PC-9 (cell line): ENCODE measurements around the gene LCN9. TPM values are rescaled to one million over a fixed set of nuclear protein-coding genes. Genes with fewer than 3 reads are reported as not detected.

ENCODE experiments used
- BruUV-seq: library from RNA; stranded (reverse); fragments of 400-500 nt; replicated peaks from 2 replicates; lab custom pipeline; 2021; lab: Mats Ljungman, UMichigan
- CTCF ChIA-PET: fragments of 300-600 bp; sonication (Branson Sonifier 250); formaldehyde crosslinking; loops from one replicate; lab custom pipeline; 2022; ENCODE audit warnings: antibody characterized with exemption; lab: Charles Lee
- POLR2A ChIA-PET: fragments of 300-600 bp; sonication (Branson Sonifier 250); formaldehyde crosslinking; loops from one replicate; lab custom pipeline; 2022; ENCODE audit warnings: antibody characterized with exemption; ENCODE audit not compliant: unreplicated experiment; lab: Charles Lee
- DNase-seq, 2 experiments: peaks; one replicate each; pipeline versions ENCODE4 v3.0.0 to v3.0.0-alpha.2; 2015 to 2022; ENCODE audit warnings: mixed read lengths in 1 of 2
- H2AFZ ChIP-seq: fragments of 200-600 bp; sonication (generic); 2 replicates; pipeline ENCODE4 v1.8.1; 2017; ENCODE audit warnings: antibody characterized with exemption
- H3F3A ChIP-seq: fragments of 200-600 bp; sonication (generic); 2 replicates; pipeline ENCODE4 v1.8.1; 2017; ENCODE audit warnings: antibody characterized with exemption, mild to moderate bottlenecking, low read depth; ENCODE audit not compliant: insufficient read depth
- H3K27ac ChIP-seq: fragments of 200-600 bp; sonication (generic); 2 replicates; pipeline ENCODE4 v1.6.1; 2016; ENCODE audit warnings: mixed run types
- H3K27me3 ChIP-seq: fragments of 200-600 bp; sonication (generic); 2 replicates; pipeline ENCODE4 v1.6.1; 2016; ENCODE audit warnings: low read depth, mixed run types; ENCODE audit not compliant: insufficient read depth
- H3K36me3 ChIP-seq: fragments of 200-600 bp; sonication (generic); 2 replicates; pipeline ENCODE4 v1.6.1; 2016; ENCODE audit warnings: low read depth, mixed run types
- H3K4me1 ChIP-seq: fragments of 200-600 bp; sonication (generic); replicated peaks from 2 replicates; pipeline ENCODE4 v1.6.1; 2016; ENCODE audit warnings: mixed run types; ENCODE audit not compliant: insufficient read depth
- H3K4me2 ChIP-seq: fragments of 200-600 bp; sonication (generic); 2 replicates; pipeline ENCODE4 v1.6.1; 2017; ENCODE audit warnings: mixed run types
- H3K4me3 ChIP-seq: fragments of 200-600 bp; sonication (generic); 2 replicates; pipeline ENCODE4 v1.6.1; 2016; ENCODE audit warnings: mixed run types
- H3K79me2 ChIP-seq: fragments of 200-600 bp; sonication (generic); 2 replicates; pipeline ENCODE4 v1.6.1; 2017; ENCODE audit warnings: low read depth, mixed run types
- H3K9me2 ChIP-seq: fragments of 200-600 bp; sonication (generic); 2 replicates; pipeline ENCODE4 v1.8.1; 2017; ENCODE audit warnings: mild to moderate bottlenecking; ENCODE audit not compliant: insufficient read depth
- H3K9me3 ChIP-seq: fragments of 200-600 bp; sonication (generic); 2 replicates; pipeline ENCODE4 v1.8.1; 2016; ENCODE audit warnings: low read depth; ENCODE audit not compliant: insufficient read depth
- H4K20me1 ChIP-seq: fragments of 200-600 bp; sonication (generic); 2 replicates; pipeline ENCODE4 v1.8.1; 2017; ENCODE audit not compliant: insufficient read depth
- CTCF ChIP-seq: fragments of 200-600 bp; sonication (generic); conservative IDR thresholded peaks from 2 replicates; pipeline ENCODE4 v1.6.1; 2017; ENCODE audit warnings: mixed run types, antibody characterized with exemption, mild to moderate bottlenecking, moderate library complexity
- EZH2 ChIP-seq: fragments of 200-600 bp; sonication (generic); IDR thresholded peaks from 2 replicates; pipeline ENCODE4 v1.8.0; 2017; ENCODE audit warnings: antibody characterized with exemption, low read depth
- intact Hi-C: fragments of 100-400 bp; cut with micrococcal nuclease; formaldehyde crosslinking; loops from one replicate; pipeline ENCODE4 v1.10.0; 2022; ENCODE audit not compliant: unreplicated experiment
- total RNA-seq: library from RNA; stranded (reverse); gene quantifications from 2 replicates; pipeline ENCODE4 v1.2.3, GENCODE V29; 2021

LCN9 gene
- total RNA-seq, 1 experiment from 2014 or later = not detected

GRCh38 chr9:135696446-135696845, 33.3 kb downstream of the LCN9 start:
- Histone ChIP-seq H3K27ac (no peak overlapping the region), H3K27me3 (peaks cover 87% of the 10 kb centered on the region), H2AFZ (no peak overlapping the region), H3K79me2 (no peaks in the 10 kb centered on the region), H4K20me1 (no peaks in the 10 kb centered on the region), H3K4me1 (no peaks in the 10 kb centered on the region), H3K36me3 (no peaks in the 10 kb centered on the region), H3K9me2 (no peaks in the 10 kb centered on the region), H3F3A (no peaks in the 10 kb centered on the region), H3K9me3 (no peaks in the 10 kb centered on the region), H3K4me2 (no peak overlapping the region), H3K4me3 (no peak overlapping the region)
- ChIA-PET POLR2A (no interaction called here), CTCF (no interaction called here)
- TF ChIP-seq CTCF = no peak
- no peak for TF ChIP-seq EZH2
- no peak for DNase-seq
- intact Hi-C loops = no loop called here
- no TSS peak for BruUV-seq

GRCh38 chr9:135697226-135697625, 34.1 kb downstream of the LCN9 start:
- DNase-seq = no peak
- no peaks in the 10 kb centered on the region for H3K9me3 ChIP-seq
- no peak overlapping the region for H3K4me3 ChIP-seq
- no peak overlapping the region for H2AFZ ChIP-seq
- no peaks in the 10 kb centered on the region for H3K9me2 ChIP-seq
- no peak overlapping the region for H3K27ac ChIP-seq
- intact Hi-C loops = no loop called here
- H4K20me1 ChIP-seq = no peaks in the 10 kb centered on the region
- ChIA-PET POLR2A (no interaction called here), CTCF (no interaction called here)
- no peak for TF ChIP-seq CTCF
- no peak for TF ChIP-seq EZH2
- H3F3A ChIP-seq = no peaks in the 10 kb centered on the region
- H3K4me2 ChIP-seq = no peak overlapping the region
- no peaks in the 10 kb centered on the region for H3K4me1 ChIP-seq
- H3K27me3 ChIP-seq = peaks cover 86% of the 10 kb centered on the region
- H3K79me2 ChIP-seq = no peaks in the 10 kb centered on the region
- no TSS peak for BruUV-seq
- H3K36me3 ChIP-seq = no peaks in the 10 kb centered on the region

GRCh38 chr9:135698236-135698635, 35.1 kb downstream of the LCN9 start:
- H4K20me1 ChIP-seq = no peaks in the 10 kb centered on the region
- H3K27ac ChIP-seq = no peak overlapping the region
- H3F3A ChIP-seq = no peaks in the 10 kb centered on the region
- peaks cover 84% of the 10 kb centered on the region for H3K27me3 ChIP-seq
- no peak overlapping the region for H3K4me3 ChIP-seq
- H3K9me3 ChIP-seq = no peaks in the 10 kb centered on the region
- DNase-seq = no peak
- H2AFZ ChIP-seq = no peak overlapping the region
- ChIA-PET CTCF (no interaction called here), POLR2A (no interaction called here)
- no TSS peak for BruUV-seq
- H3K4me1 ChIP-seq = no peaks in the 10 kb centered on the region
- no peaks in the 10 kb centered on the region for H3K9me2 ChIP-seq
- no peak for TF ChIP-seq EZH2
- no peak for TF ChIP-seq CTCF
- H3K4me2 ChIP-seq = no peak overlapping the region
- H3K79me2 ChIP-seq = no peaks in the 10 kb centered on the region
- H3K36me3 ChIP-seq = no peaks in the 10 kb centered on the region
- intact Hi-C loops = no loop called here
